Prostate gland (tissue), 2 donors: ENCODE data around the gene ZNF503. TPM values are rescaled to one million over a fixed set of nuclear protein-coding genes. Genes with fewer than 3 reads are reported as not detected.

ENCODE experiments used
- DNase-seq: peaks from one replicate; pipeline ENCODE4 v3.0.0-alpha.2; 2019; ENCODE audit warnings: low spot score
- H3K27ac ChIP-seq, 2 donors: fragments of 200-600 bp; sonication (generic); 2 replicates each; pipeline ENCODE4 v1.5.1; 2017 to 2019
- H3K27me3 ChIP-seq: fragments of 200-600 bp; sonication (generic); replicated peaks from 2 replicates; pipeline ENCODE4 v1.5.1; 2019; ENCODE audit not compliant: insufficient read depth
- H3K36me3 ChIP-seq, 2 donors: fragments of 200-600 bp; sonication (generic); 1 replicate in 1 of 2; 2 replicates in 1 of 2; pipeline versions ENCODE4 v1.5.1 to v1.8.1; 2017 to 2019
- H3K4me1 ChIP-seq: fragments of 200-600 bp; sonication (generic); replicated peaks from 2 replicates; pipeline ENCODE4 v1.5.1; 2019
- H3K4me3 ChIP-seq, 2 donors: fragments of 200-600 bp; sonication (generic); 2 replicates each; pipeline ENCODE4 v1.5.1; 2017 to 2019
- H3K9me3 ChIP-seq: fragments of 200-600 bp; sonication (generic); 2 replicates; pipeline ENCODE4 v1.5.1; 2017
- POLR2A ChIP-seq: fragments of 450-650 bp; IDR thresholded peaks from one replicate; pipeline ENCODE4 v1.6.1; 2016; ENCODE audit warnings: antibody characterized with exemption, mild to moderate bottlenecking
- POLR2AphosphoS5 ChIP-seq: sonication (generic); formaldehyde crosslinking; IDR thresholded peaks from one replicate; pipeline ENCODE4 v1.6.1; 2017; ENCODE audit warnings: antibody characterized with exemption
- WGBS: methylation state at CpG from one replicate; pipeline ENCODE4 v1.1.5; 2018; 5-methylcytosine and 5-hydroxymethylcytosine counted together
- intact Hi-C: fragments of 100-400 bp; cut with DNase I; formaldehyde crosslinking; loops from one replicate; pipeline ENCODE4 v1.14.2; 2022
- total RNA-seq, 2 donors: library from RNA; depleted of rRNA; stranded (reverse); fragments of >200 nt; gene quantifications; one replicate each; pipeline ENCODE4 v1.1.0, GENCODE V29; 2016
- TF ChIP-seq, protein P1 (sequence below), 4 experiments: fragments of 200-600 bp in 2 of 4; fragments of 450-650 bp in 2 of 4; sonication (generic) in 2 of 4; IDR thresholded peaks; 1 replicate in 3 of 4; 2 replicates in 1 of 4; pipeline ENCODE4 v1.5.1; 2016 to 2019; ENCODE audit warnings: antibody characterized with exemption in 4 of 4, mild to moderate bottlenecking in 2 of 4, moderate library complexity in 2 of 4

The ZNF503 gene
- total RNA-seq, 2 donors from 2014 or later: 23.9 to 33.7 TPM

DNA sequence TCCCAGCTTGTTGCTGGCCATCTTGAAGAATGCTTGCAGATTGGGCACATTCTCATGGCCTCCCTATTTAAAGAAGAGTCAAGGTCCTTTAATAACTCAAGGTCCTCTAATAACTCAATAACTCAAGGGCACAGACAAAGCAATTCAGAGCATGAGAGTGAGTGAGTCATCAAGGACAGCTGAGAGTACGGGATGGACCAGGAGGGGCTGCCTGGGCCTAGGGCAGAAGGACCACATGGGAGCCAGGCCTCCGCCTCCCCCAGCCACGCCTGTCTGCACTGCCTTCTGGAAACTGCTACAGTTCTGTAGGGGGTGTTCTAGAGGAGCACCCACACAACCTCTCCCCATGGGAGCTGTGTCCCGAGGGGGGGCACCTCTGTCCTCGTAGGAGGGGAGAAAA, 48.9 kb downstream of the ZNF503 start:
- TF ChIP-seq, protein P1, sequence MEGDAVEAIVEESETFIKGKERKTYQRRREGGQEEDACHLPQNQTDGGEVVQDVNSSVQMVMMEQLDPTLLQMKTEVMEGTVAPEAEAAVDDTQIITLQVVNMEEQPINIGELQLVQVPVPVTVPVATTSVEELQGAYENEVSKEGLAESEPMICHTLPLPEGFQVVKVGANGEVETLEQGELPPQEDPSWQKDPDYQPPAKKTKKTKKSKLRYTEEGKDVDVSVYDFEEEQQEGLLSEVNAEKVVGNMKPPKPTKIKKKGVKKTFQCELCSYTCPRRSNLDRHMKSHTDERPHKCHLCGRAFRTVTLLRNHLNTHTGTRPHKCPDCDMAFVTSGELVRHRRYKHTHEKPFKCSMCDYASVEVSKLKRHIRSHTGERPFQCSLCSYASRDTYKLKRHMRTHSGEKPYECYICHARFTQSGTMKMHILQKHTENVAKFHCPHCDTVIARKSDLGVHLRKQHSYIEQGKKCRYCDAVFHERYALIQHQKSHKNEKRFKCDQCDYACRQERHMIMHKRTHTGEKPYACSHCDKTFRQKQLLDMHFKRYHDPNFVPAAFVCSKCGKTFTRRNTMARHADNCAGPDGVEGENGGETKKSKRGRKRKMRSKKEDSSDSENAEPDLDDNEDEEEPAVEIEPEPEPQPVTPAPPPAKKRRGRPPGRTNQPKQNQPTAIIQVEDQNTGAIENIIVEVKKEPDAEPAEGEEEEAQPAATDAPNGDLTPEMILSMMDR (IDR thresholded peaks at IDR 0.05): no peak
- no peak for TF ChIP-seq POLR2AphosphoS5
- TF ChIP-seq POLR2A: no peak
- no peaks in the 10 kb centered on the region for H3K36me3 ChIP-seq
- no peaks in the 10 kb centered on the region for H3K27me3 ChIP-seq
- no peak overlapping the region for H3K27ac ChIP-seq
- H3K4me1 ChIP-seq: no peaks in the 10 kb centered on the region
- DNase-seq: no peak
- 67% methylated on average over 5 of the region's 5 CpGs for WGBS
- intact Hi-C loops: no loop called here
- no peaks in the 10 kb centered on the region for H3K9me3 ChIP-seq
- H3K4me3 ChIP-seq: no peak overlapping the region

DNA sequence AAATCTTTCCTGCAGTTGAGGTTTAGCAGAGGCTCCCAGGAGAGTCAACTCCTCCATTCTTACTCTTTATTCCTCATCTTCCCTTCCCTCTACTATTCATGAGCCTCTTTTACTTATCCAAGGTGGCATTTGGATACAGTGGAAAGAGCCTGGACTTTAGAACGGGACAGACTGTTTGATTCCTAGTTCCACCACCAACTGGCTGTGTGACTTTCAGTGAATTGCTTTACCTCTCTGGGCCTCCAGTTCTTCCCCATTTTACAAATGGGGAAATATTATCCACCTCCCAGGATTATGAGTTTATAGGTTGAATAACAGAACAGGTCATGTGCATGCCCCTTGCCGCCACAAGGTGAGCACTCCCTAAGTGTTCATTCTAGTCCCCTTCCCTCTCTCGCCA, 49.9 kb downstream of the ZNF503 start:
- Histone ChIP-seq H3K9me3 (no peaks in the 10 kb centered on the region), H3K36me3 (no peaks in the 10 kb centered on the region), H3K4me1 (no peaks in the 10 kb centered on the region), H3K27ac (no peak overlapping the region), H3K27me3 (no peaks in the 10 kb centered on the region), H3K4me3 (no peak overlapping the region)
- 100% methylated on average over 3 of the region's 3 CpGs for WGBS
- TF ChIP-seq, protein P1 (IDR thresholded peaks at IDR 0.05): no peak
- TF ChIP-seq POLR2AphosphoS5: no peak
- TF ChIP-seq POLR2A: no peak
- intact Hi-C loops: no loop called here
- DNase-seq: no peak

DNA sequence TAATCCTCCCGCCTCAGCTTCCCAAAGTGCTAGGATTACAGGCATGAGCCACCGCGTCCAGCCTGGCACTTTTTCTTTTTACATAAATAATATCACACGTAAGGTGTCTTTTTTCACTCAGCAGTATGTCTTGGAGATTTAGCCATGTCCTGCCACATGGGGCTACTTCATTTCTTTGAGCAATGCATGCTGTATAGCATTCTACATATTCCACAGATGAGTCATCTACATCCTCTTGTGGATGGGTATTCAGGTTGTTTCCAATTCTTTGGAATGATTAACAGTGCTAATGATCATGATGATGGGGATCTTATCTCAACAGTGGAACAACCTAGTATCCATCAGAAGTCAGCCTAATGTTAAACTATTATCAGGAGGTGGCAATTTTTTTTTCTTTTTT, 50.8 kb downstream of the ZNF503 start:
- no peak overlapping the region for H3K27ac ChIP-seq
- no peaks in the 10 kb centered on the region for H3K4me1 ChIP-seq
- WGBS: 89% methylated on average over 4 of the region's 4 CpGs
- H3K9me3 ChIP-seq: no peaks in the 10 kb centered on the region
- no peaks in the 10 kb centered on the region for H3K36me3 ChIP-seq
- H3K27me3 ChIP-seq: no peaks in the 10 kb centered on the region
- no peak for DNase-seq
- H3K4me3 ChIP-seq: no peak overlapping the region
- TF ChIP-seq POLR2A: no peak
- TF ChIP-seq POLR2AphosphoS5: no peak
- TF ChIP-seq, protein P1 (IDR thresholded peaks at IDR 0.05): no peak
- intact Hi-C loops: no loop called here

Other genes with a start within 250 kb of the ZNF503 start
- gene VDAC2, start 191.0 kb downstream of the ZNF503 start, total RNA-seq: 100 to 1,000 TPM; 112 to 121 TPM
- 10 to 100 TPM; 26.8 to 49.3 TPM for gene COMTD1, start 165.8 kb downstream of the ZNF503 start, total RNA-seq
- 10 to 100 TPM in 1 of 2 donors, 1 to 10 TPM in 1; 9.6 to 12.6 TPM for gene LRMDA, start 29.9 kb upstream of the ZNF503 start, total RNA-seq